GM19239 (cell line): ENCODE results near the gene CHST8.
"Not testable (repeated sequence)": the region's sequence is repeated elsewhere in the genome, so short reads cannot be mapped to it uniquely, and the experiment has no call there.

Experiments used
- DNase-seq: peaks from one replicate; pipeline ENCODE4 v3.0.0; 2011; ENCODE audit warnings: low spot score; ENCODE audit not compliant: insufficient read length
- FAIRE-seq: peaks from 2 replicates; lab custom pipeline; 2011; peaks lifted over from hg19 to GRCh38; lab: Jason Lieb, UNC

CHST8 gene

GRCh38 chr19:33640773-33641172, 19.0 kb downstream of the CHST8 start:
- no peak for FAIRE-seq
- no peak for DNase-seq

GRCh38 chr19:33641261-33641660, 19.5 kb downstream of the CHST8 start:
- FAIRE-seq (no peak), DNase-seq (no peak)

- FAIRE-seq (no peak), DNase-seq (no peak)
These were observed 20.3 kb downstream of the CHST8 start for GRCh38 chr19:33641956-33642498.

- no peak for FAIRE-seq
- no peak for DNase-seq
These were observed 22.6 kb downstream of the CHST8 start for GRCh38 chr19:33644284-33644836.

GRCh38 chr19:33646306-33646705, 24.6 kb downstream of the CHST8 start:
- DNase-seq: no peak
- no peak for FAIRE-seq

GRCh38 chr19:33647146-33647545, 25.4 kb downstream of the CHST8 start:
- FAIRE-seq (no peak), DNase-seq (no peak)

- no peak for FAIRE-seq
- DNase-seq: no peak
These were observed 28.0 kb downstream of the CHST8 start for GRCh38 chr19:33649627-33650305.

- FAIRE-seq (no peak), DNase-seq (no peak)
These were observed 31.9 kb downstream of the CHST8 start for GRCh38 chr19:33653684-33654083.

GRCh38 chr19:33654840-33655508, 33.2 kb downstream of the CHST8 start:
- DNase-seq (no peak), FAIRE-seq (no peak)

GRCh38 chr19:33659835-33660234, 38.1 kb downstream of the CHST8 start:
- FAIRE-seq (no peak), DNase-seq (no peak)

- no peak for DNase-seq
- no peak for FAIRE-seq
These were observed 38.8 kb downstream of the CHST8 start for GRCh38 chr19:33660410-33661124.

- no peak for FAIRE-seq
These were observed 39.6 kb downstream of the CHST8 start for GRCh38 chr19:33661336-33661735.

GRCh38 chr19:33662391-33663092, 40.8 kb downstream of the CHST8 start:
- DNase-seq (no peak), FAIRE-seq (no peak)

More at GRCh38 chr19:33661336-33661735, 39.6 kb downstream of the CHST8 start:
- DNase-seq: no peak

- DNase-seq, FAIRE-seq: not testable (repeated sequence)
These were observed 41.6 kb downstream of the CHST8 start for GRCh38 chr19:33663316-33663715.

- FAIRE-seq (no peak), DNase-seq (no peak)
These were observed 43.0 kb downstream of the CHST8 start for GRCh38 chr19:33664744-33665143.

- DNase-seq: no peak
- FAIRE-seq: no peak
These were observed 44.2 kb downstream of the CHST8 start for GRCh38 chr19:33665776-33666595.

- DNase-seq: no peak
- FAIRE-seq: no peak
These were observed 45.4 kb downstream of the CHST8 start for GRCh38 chr19:33667141-33667650.

GRCh38 chr19:33667881-33668280, 46.1 kb downstream of the CHST8 start:
- FAIRE-seq (no peak), DNase-seq (no peak)

GRCh38 chr19:33668968-33669367, 47.2 kb downstream of the CHST8 start:
- FAIRE-seq: no peak
- no peak for DNase-seq
